K562 (cell line): ENCODE results near the gene GPR152. TPM values are rescaled to one million over a fixed set of nuclear protein-coding genes. Genes with fewer than 3 reads are reported as not detected.
A peak's percentile ranks its signal among the peaks of the same experiment; 100 is the strongest.

ENCODE experiments used
- ARID1B ChIP-seq: fragments of 450-650 bp; IDR thresholded peaks from 2 replicates; pipeline ENCODE4 v1.6.1; 2016; ENCODE audit warnings: antibody characterized with exemption, mild to moderate bottlenecking, inconsistent platforms
- BMI1 ChIP-seq: fragments of 150-350 bp; IDR thresholded peaks from 2 replicates; pipeline ENCODE4 v1.6.1; 2014; ENCODE audit warnings: low read length
- ELF4 ChIP-seq: fragments of 450-650 bp; formaldehyde crosslinking; IDR thresholded peaks from 2 replicates; pipeline ENCODE4 v1.4.0; 2022; ENCODE audit warnings: missing genetic modification characterization
- ETV6 ChIP-seq, 3 experiments: fragments of 150-350 bp in 1 of 3; sonication (generic) in 1 of 3; formaldehyde crosslinking in 1 of 3; IDR thresholded peaks; 2 replicates each; pipeline versions ENCODE4 v1.6.1 to v1.8.0; 2014 to 2022; ENCODE audit warnings: borderline replicate concordance in 2 of 3, low read depth in 2 of 3, antibody characterized with exemption in 1 of 3, low read length in 1 of 3, mild to moderate bottlenecking in 1 of 3, missing genetic modification reagents in 1 of 3
- FOXA3 ChIP-seq, 2 experiments: fragments of 450-650 bp in 1 of 2; sonication (generic) in 1 of 2; formaldehyde crosslinking; IDR thresholded peaks in 1 of 2; conservative IDR thresholded peaks in 1 of 2; 2 replicates each; pipeline versions ENCODE4 v1.4.0 to v1.8.0; 2020 to 2022; ENCODE audit warnings: mild to moderate bottlenecking in 2 of 2, missing genetic modification reagents in 1 of 2
- FOXJ2 ChIP-seq: fragments of 200-800 bp; sonication (Bioruptor generic); IDR thresholded peaks from 2 replicates; pipeline ENCODE4 v1.6.1; 2016; ENCODE audit warnings: missing genetic modification characterization, missing compliant biosample characterization
- FOXP1 ChIP-seq: sonication (generic); formaldehyde crosslinking; IDR thresholded peaks from 2 replicates; pipeline ENCODE4 v1.8.0; 2022; ENCODE audit warnings: mild to moderate bottlenecking, missing genetic modification reagents
- GABPA ChIP-seq: fragments of 200-800 bp; sonication (Bioruptor generic); conservative IDR thresholded peaks from 2 replicates; pipeline ENCODE4 v1.6.1; 2016; ENCODE audit warnings: low read depth, missing genetic modification characterization, missing compliant biosample characterization
- KDM1A ChIP-seq, 2 experiments: fragments of 450-650 bp; IDR thresholded peaks; 2 replicates each; pipeline ENCODE4 v1.6.1; 2016; ENCODE audit warnings: mild to moderate bottlenecking in 2 of 2
- MBD1 ChIP-seq: fragments of 250-450 bp; sonication (Bioruptor Pico); IDR thresholded peaks from 2 replicates; pipeline ENCODE4 v1.8.0; 2022; ENCODE audit warnings: inconsistent platforms
- MCM2 ChIP-seq: fragments of 450-650 bp; IDR thresholded peaks from 2 replicates; pipeline ENCODE4 v1.6.1; 2017; ENCODE audit warnings: low read depth, mild to moderate bottlenecking
- NR4A1 ChIP-seq, 2 experiments: fragments of 250-450 bp in 1 of 2; fragments of 450-650 bp in 1 of 2; sonication (Bioruptor Pico) in 1 of 2; IDR thresholded peaks; 2 replicates each; pipeline versions ENCODE4 v1.4.0 to v1.6.1; 2016 to 2020; ENCODE audit warnings: mild to moderate bottlenecking in 2 of 2, missing compliant biosample characterization in 1 of 2, missing genetic modification characterization in 1 of 2, moderate library complexity in 1 of 2
- PYGO2 ChIP-seq: fragments of 450-650 bp; IDR thresholded peaks from 2 replicates; pipeline ENCODE4 v1.6.1; 2016; ENCODE audit warnings: mild to moderate bottlenecking, missing genetic modification characterization, moderate library complexity, missing compliant biosample characterization
- RBM17 ChIP-seq: fragments of 200-400 bp; formaldehyde crosslinking; IDR thresholded peaks from 2 replicates; pipeline ENCODE4 v1.6.1; 2017; ENCODE audit warnings: low read depth, mild to moderate bottlenecking, low read length, borderline replicate concordance
- RBM22 ChIP-seq: fragments of 200-400 bp; formaldehyde crosslinking; IDR thresholded peaks from 2 replicates; pipeline ENCODE4 v1.6.1; 2018; ENCODE audit warnings: low read length, low read depth; ENCODE audit not compliant: poor library complexity, severe bottlenecking
- RFX1 ChIP-seq: fragments of 450-650 bp; IDR thresholded peaks from 2 replicates; pipeline ENCODE4 v1.6.1; 2016; ENCODE audit warnings: mild to moderate bottlenecking, moderate library complexity
- SRSF3 ChIP-seq: fragments of 200-400 bp; formaldehyde crosslinking; IDR thresholded peaks from 2 replicates; pipeline ENCODE4 v1.6.1; 2016; ENCODE audit warnings: mild to moderate bottlenecking, low read length, moderate library complexity; ENCODE audit not compliant: insufficient read depth
- TAF7 ChIP-seq: fragments of 450-650 bp; IDR thresholded peaks from 2 replicates; pipeline ENCODE4 v1.6.1; 2016; ENCODE audit warnings: missing genetic modification characterization, missing compliant biosample characterization
- TCF7 ChIP-seq: sonication (generic); IDR thresholded peaks from 2 replicates; pipeline ENCODE4 v1.6.1; 2016; ENCODE audit warnings: antibody characterized with exemption, borderline replicate concordance
- TSHZ1 ChIP-seq: fragments of 250-450 bp; sonication (Bioruptor Pico); IDR thresholded peaks from 2 replicates; pipeline ENCODE4 v1.4.0; 2020; ENCODE audit warnings: mild to moderate bottlenecking, moderate library complexity
- YBX1 ChIP-seq: fragments of 450-650 bp; IDR thresholded peaks from 2 replicates; pipeline ENCODE4 v1.7.1; 2016; ENCODE audit warnings: mild to moderate bottlenecking
- ZNF124 ChIP-seq: sonication (generic); formaldehyde crosslinking; IDR thresholded peaks from 2 replicates; pipeline ENCODE4 v1.8.1; 2022; ENCODE audit warnings: missing genetic modification reagents
- ZNF274 ChIP-seq: IDR thresholded peaks from 2 replicates; pipeline ENCODE4 v1.6.1; 2011; ENCODE audit warnings: low read depth, mild to moderate bottlenecking, low read length, moderate library complexity, borderline replicate concordance
- ZNF561 ChIP-seq: fragments of 450-650 bp; formaldehyde crosslinking; conservative IDR thresholded peaks from 2 replicates; pipeline ENCODE4 v1.4.0; 2020; ENCODE audit warnings: mild to moderate bottlenecking, moderate library complexity
- ZNF766 ChIP-seq: fragments of 200-800 bp; sonication (Bioruptor generic); conservative IDR thresholded peaks from 2 replicates; pipeline ENCODE4 v1.6.1; 2016; ENCODE audit warnings: missing genetic modification characterization, missing compliant biosample characterization
- polyA plus RNA-seq, 8 experiments: library from polyadenylated mRNA; depleted of rRNA in 4 of 8; stranded (reverse) in 5 of 8; unstranded in 3 of 8; fragments of >200 nt; fragmentation: Nextera tagmentation in 2 of 8; fragmentation: Illumina TruSeq in 1 of 8; extraction: Ambion mirVana in 2 of 8; extraction: Trizol in 1 of 8; gene quantifications; 2 replicates each; pipeline versions ENCODE4 v1.2.1 to v1.2.3, GENCODE V29; 2011 to 2014; ENCODE audit warnings: inconsistent platforms in 1 of 8, missing spikeins in 1 of 8
- total RNA-seq, 7 experiments: library from RNA; depleted of rRNA in 6 of 7; stranded (reverse); fragments of >200 nt in 6 of 7; fragmentation: Illumina TruSeq in 2 of 7; extraction: Trizol in 2 of 7; gene quantifications; 2 replicates each; pipeline versions ENCODE4 v1.2.1 to v1.2.3, GENCODE V29; 2011 to 2021; ENCODE audit warnings: low replicate concordance in 1 of 7

GPR152 gene
- total and polyA plus RNA-seq, 9 of the 15 experiments (the other 6 are each of a cell fraction or from before 2014, with no cell fraction given) = not detected

GRCh38 chr11:67436459-67437081 lies 16.0 kb downstream of the GPR152 start (continued):
- no peak for TF ChIP-seq ETV6 (IDR thresholded peaks at IDR 0.05; ENCODE audit: borderline replicate concordance in 1 of 2, low read depth in 2 of 2, low read length in 1 of 2)
- no peak for TF ChIP-seq ETV6 (CRISPR knock-in tag; IDR thresholded peaks at IDR 0.05; ENCODE audit: borderline replicate concordance)
- peak; percentile 7; the same call in 1 of the 2 replicates for TF ChIP-seq GABPA (tag)
- no peak for TF ChIP-seq TCF7
- TF ChIP-seq PYGO2 = no peak
- TF ChIP-seq SRSF3 = no peak
- TF ChIP-seq ELF4 = no peak
- no peak for TF ChIP-seq RBM22
- no peak for TF ChIP-seq FOXJ2
- no peak for TF ChIP-seq TSHZ1 (CRISPR knock-in tag)
- no peak for TF ChIP-seq ZNF124
- TF ChIP-seq MBD1 (CRISPR knock-in tag) = no peak
- peak in 1 of 2 experiments; percentile 62; a peak in 3 of 4 replicates for TF ChIP-seq KDM1A (IDR thresholded peaks at IDR 0.05)
- no peak for TF ChIP-seq ZNF561 (CRISPR knock-in tag)
- no peak for TF ChIP-seq MCM2
- no peak for TF ChIP-seq TAF7
- no peak for TF ChIP-seq ZNF766 (CRISPR knock-in tag)
- no peak for TF ChIP-seq RFX1
- no peak for TF ChIP-seq YBX1
- TF ChIP-seq ZNF274 = no peak
- no peak for TF ChIP-seq NR4A1 (CRISPR knock-in tag; IDR thresholded peaks at IDR 0.05)
- no peak for TF ChIP-seq NR4A1 (tag; IDR thresholded peaks at IDR 0.05)
- TF ChIP-seq FOXP1 = no peak
- TF ChIP-seq ARID1B = peak; percentile 63
- TF ChIP-seq FOXA3 (CRISPR knock-in tag; conservative IDR thresholded peaks at IDR 0.05 in 1 of 2, IDR thresholded peaks at IDR 0.05 in 1 of 2) = no peak
- no peak for TF ChIP-seq BMI1
- TF ChIP-seq RBM17 = no peak
